PC-9 (cell line): ENCODE data around the gene FTSJ1.
"Not testable (repeated sequence)": the region's sequence is repeated elsewhere in the genome, so short reads cannot be mapped to it uniquely, and the experiment has no call there.

Source experiments
- EZH2 ChIP-seq: fragments of 200-600 bp; sonication (generic); IDR thresholded peaks from 2 replicates; pipeline ENCODE4 v1.8.0; 2017; ENCODE audit warnings: antibody characterized with exemption, low read depth
- TF ChIP-seq, protein P1 (sequence below): fragments of 200-600 bp; sonication (generic); conservative IDR thresholded peaks from 2 replicates; pipeline ENCODE4 v1.6.1; 2017; ENCODE audit warnings: mixed run types, antibody characterized with exemption, mild to moderate bottlenecking, moderate library complexity

DNA sequence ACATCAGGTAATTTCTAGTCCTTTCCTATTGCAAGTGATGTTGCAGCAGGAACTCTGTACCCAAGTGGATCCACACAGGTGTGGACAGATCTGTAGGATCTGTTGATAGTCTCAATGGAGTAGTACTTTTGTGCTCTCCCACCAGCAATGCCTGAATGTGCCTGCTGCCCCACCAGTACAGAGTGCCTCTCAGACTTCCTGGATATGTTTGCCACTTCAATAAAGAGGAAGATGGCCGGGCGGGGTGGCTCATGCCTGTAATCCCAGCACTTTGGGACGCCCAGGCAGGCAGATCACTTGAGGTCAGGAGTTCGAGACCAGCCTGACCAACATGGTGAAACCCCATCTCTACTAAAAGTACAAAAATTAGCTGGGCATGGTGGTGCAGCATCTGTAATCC, 43.5 kb downstream of the FTSJ1 start:
- TF ChIP-seq, protein P1, sequence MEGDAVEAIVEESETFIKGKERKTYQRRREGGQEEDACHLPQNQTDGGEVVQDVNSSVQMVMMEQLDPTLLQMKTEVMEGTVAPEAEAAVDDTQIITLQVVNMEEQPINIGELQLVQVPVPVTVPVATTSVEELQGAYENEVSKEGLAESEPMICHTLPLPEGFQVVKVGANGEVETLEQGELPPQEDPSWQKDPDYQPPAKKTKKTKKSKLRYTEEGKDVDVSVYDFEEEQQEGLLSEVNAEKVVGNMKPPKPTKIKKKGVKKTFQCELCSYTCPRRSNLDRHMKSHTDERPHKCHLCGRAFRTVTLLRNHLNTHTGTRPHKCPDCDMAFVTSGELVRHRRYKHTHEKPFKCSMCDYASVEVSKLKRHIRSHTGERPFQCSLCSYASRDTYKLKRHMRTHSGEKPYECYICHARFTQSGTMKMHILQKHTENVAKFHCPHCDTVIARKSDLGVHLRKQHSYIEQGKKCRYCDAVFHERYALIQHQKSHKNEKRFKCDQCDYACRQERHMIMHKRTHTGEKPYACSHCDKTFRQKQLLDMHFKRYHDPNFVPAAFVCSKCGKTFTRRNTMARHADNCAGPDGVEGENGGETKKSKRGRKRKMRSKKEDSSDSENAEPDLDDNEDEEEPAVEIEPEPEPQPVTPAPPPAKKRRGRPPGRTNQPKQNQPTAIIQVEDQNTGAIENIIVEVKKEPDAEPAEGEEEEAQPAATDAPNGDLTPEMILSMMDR = not testable (repeated sequence)
- not testable (repeated sequence) for TF ChIP-seq EZH2
